Posterior cingulate gyrus (tissue), 11 donors: ENCODE measurements around the gene KIF13A.

Source experiments
- DNase-seq, 10 donors: peaks; one replicate each; pipeline versions ENCODE4 v3.0.0 to v3.0.0-alpha.2; 2020 to 2021; ENCODE audit warnings: mixed read lengths in 3 of 10
- intact Hi-C: fragments of 100-400 bp; cut with DNase I; formaldehyde crosslinking; loops from one replicate; pipeline ENCODE4 v1.15.1; 2023

The KIF13A gene

DNA sequence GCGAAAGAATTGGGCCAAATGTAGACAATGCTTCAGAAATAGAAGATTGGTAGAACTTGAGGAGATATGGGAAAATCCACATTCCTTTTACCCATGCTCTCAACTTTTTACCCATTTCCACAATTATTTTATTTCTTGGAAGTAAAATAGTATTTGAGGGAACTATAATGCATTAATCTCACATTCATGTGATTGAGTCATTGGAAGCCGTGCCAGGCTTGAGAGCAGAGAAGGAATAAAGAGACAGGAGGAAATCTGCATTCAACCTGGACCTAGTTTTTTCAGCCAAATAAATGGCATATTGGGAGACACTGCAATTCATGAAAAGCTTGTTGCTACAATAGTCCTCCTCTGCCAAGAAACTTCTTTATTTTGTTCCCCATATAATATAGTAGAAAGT lies 278.0 kb downstream of the KIF13A start:
- no peak for DNase-seq
- intact Hi-C loops, result loop anchor here (5.0 kb wide), 1 partner anchor 273 kb away; no protein-coding TSS in a partner anchor
